Stimulated activated naive B cell treated with anti-CD40 and anti-IgM and Interleukin-4, amounts not matched to agents 10 μg/mL and 1 μg/mL and 100 μg/mL, for 72 hours (primary cell): Measurements from ENCODE around the gene PPP6R2.
A peak's percentile ranks its signal among the peaks of the same experiment; 100 is the strongest.

Experiments
- ATAC-seq, 2 donors: fragments of 150-1000 bp; cut with Tn5 transposase; replicated peaks; 2 replicates each; pipeline ENCODE4 v1.10.0; 2021; ENCODE audit warnings: moderate library complexity in 1 of 2
- DNase-seq: peaks from one replicate; pipeline ENCODE4 v3.0.0; 2021
- H3K27ac Mint-ChIP-seq: one replicate; pipeline ENCODE4 v1.8.0; 2022; ENCODE audit warnings: mild to moderate bottlenecking, mixed read lengths
- H3K27me3 Mint-ChIP-seq, 2 donors: one replicate each; pipeline ENCODE4 v1.8.0; 2022; ENCODE audit warnings: mixed read lengths in 2 of 2
- H3K36me3 Mint-ChIP-seq, 2 donors: one replicate each; pipeline ENCODE4 v1.8.0; 2022; ENCODE audit warnings: mixed read lengths in 2 of 2, mild to moderate bottlenecking in 1 of 2
- H3K4me1 Mint-ChIP-seq, 2 donors: one replicate each; pipeline ENCODE4 v1.8.0; 2022; ENCODE audit warnings: mixed read lengths in 2 of 2, mild to moderate bottlenecking in 1 of 2
- H3K4me3 Mint-ChIP-seq, 2 donors: one replicate each; pipeline ENCODE4 v1.8.0; 2022; ENCODE audit warnings: mild to moderate bottlenecking in 2 of 2, mixed read lengths in 2 of 2, moderate library complexity in 1 of 2
- H3K9me3 Mint-ChIP-seq, 2 donors: one replicate each; pipeline ENCODE4 v1.8.0; 2022; ENCODE audit warnings: mixed read lengths in 2 of 2, mild to moderate bottlenecking in 1 of 2

PPP6R2 gene

GRCh38 chr22:50342651-50343540, at the start of gene PPP6R2:
Gene PPP6R2, plus strand, starts transcription at chr22:50343327. Its CDS starts 50,582 bp downstream, at chr22:50393909.
- peak within 1 kb of the TSS; percentile 75 for H3K27ac Mint-ChIP-seq
- H3K4me3 Mint-ChIP-seq: peak within 1 kb of the TSS; percentile 78
- peak; percentile 84 for DNase-seq
- no peaks in the 10 kb centered on the region for H3K9me3 Mint-ChIP-seq
- no peaks in the 10 kb centered on the region for H3K36me3 Mint-ChIP-seq
- H3K4me1 Mint-ChIP-seq: peaks cover 1 to 13% of the 10 kb centered on the region in 2 donors
- peak; percentile 84 to 85 for ATAC-seq
- no peaks in the 10 kb centered on the region for H3K27me3 Mint-ChIP-seq

GRCh38 chr22:50293441-50294318, 49.4 kb upstream of the PPP6R2 start:
- peaks cover 27 to 62% of the 10 kb centered on the region in 2 donors for H3K4me1 Mint-ChIP-seq
- ATAC-seq (peak; percentile 49 to 50), DNase-seq (peak; percentile 48)
- peaks cover 23 to 59% of the 10 kb centered on the region in 2 donors for H3K27me3 Mint-ChIP-seq
- H3K36me3 Mint-ChIP-seq: peaks cover 0 to 2% of the 10 kb centered on the region in 2 donors
- H3K27ac Mint-ChIP-seq: peak overlapping the region; percentile 37
- peak overlapping the region; percentile 46 to 59 for H3K4me3 Mint-ChIP-seq
- no peaks in the 10 kb centered on the region for H3K9me3 Mint-ChIP-seq

GRCh38 chr22:50294319-50294656, 48.8 kb upstream of the PPP6R2 start:
- Mint-ChIP-seq H3K4me1 (peaks cover 27 to 68% of the 10 kb centered on the region in 2 donors), H3K36me3 (no peaks in the 10 kb centered on the region), H3K27ac (peak overlapping the region; percentile 37), H3K27me3 (peaks cover 23 to 59% of the 10 kb centered on the region in 2 donors), H3K4me3 (peak overlapping the region; percentile 46 to 59), H3K9me3 (no peaks in the 10 kb centered on the region)
- DNase-seq (no peak), ATAC-seq (no peak)

- H3K4me1 Mint-ChIP-seq: peaks cover 31 to 69% of the 10 kb centered on the region in 2 donors
- H3K27me3 Mint-ChIP-seq: peaks cover 19 to 59% of the 10 kb centered on the region in 2 donors
- no peak overlapping the region for H3K27ac Mint-ChIP-seq
- H3K4me3 Mint-ChIP-seq: no peak overlapping the region
- DNase-seq (no peak), ATAC-seq (no peak)
- H3K36me3 Mint-ChIP-seq: no peaks in the 10 kb centered on the region
- H3K9me3 Mint-ChIP-seq: no peaks in the 10 kb centered on the region
Observed at GRCh38 chr22:50296658-50297490, 46.3 kb upstream of the PPP6R2 start.

- peaks cover 13 to 54% of the 10 kb centered on the region in 2 donors for H3K27me3 Mint-ChIP-seq
- ATAC-seq (no peak), DNase-seq (no peak)
- no peak overlapping the region for H3K27ac Mint-ChIP-seq
- H3K4me3 Mint-ChIP-seq: no peak overlapping the region
- H3K36me3 Mint-ChIP-seq: no peaks in the 10 kb centered on the region
- peaks cover 30 to 69% of the 10 kb centered on the region in 2 donors for H3K4me1 Mint-ChIP-seq
- no peaks in the 10 kb centered on the region for H3K9me3 Mint-ChIP-seq
Observed at GRCh38 chr22:50297510-50298265, 45.4 kb upstream of the PPP6R2 start.

GRCh38 chr22:50298266-50298637, 44.9 kb upstream of the PPP6R2 start:
- no peak for ATAC-seq
- DNase-seq: no peak
- Mint-ChIP-seq H3K4me3 (no peak overlapping the region), H3K36me3 (no peaks in the 10 kb centered on the region), H3K4me1 (peaks cover 32 to 70% of the 10 kb centered on the region in 2 donors), H3K27me3 (peaks cover 11 to 56% of the 10 kb centered on the region in 2 donors), H3K9me3 (no peaks in the 10 kb centered on the region), H3K27ac (no peak overlapping the region)

- Mint-ChIP-seq H3K27ac (no peak overlapping the region), H3K4me1 (peaks cover 40 to 72% of the 10 kb centered on the region in 2 donors), H3K9me3 (no peaks in the 10 kb centered on the region), H3K36me3 (no peaks in the 10 kb centered on the region), H3K4me3 (peak overlapping the region; percentile 46 to 78), H3K27me3 (peaks cover 11 to 58% of the 10 kb centered on the region in 2 donors)
- ATAC-seq: no peak
- no peak for DNase-seq
Observed at GRCh38 chr22:50298937-50299784, 44.0 kb upstream of the PPP6R2 start.

GRCh38 chr22:50299785-50300619, 43.1 kb upstream of the PPP6R2 start:
- H3K27ac Mint-ChIP-seq: no peak overlapping the region
- H3K27me3 Mint-ChIP-seq: peaks cover 11 to 60% of the 10 kb centered on the region in 2 donors
- no peak for ATAC-seq
- DNase-seq: no peak
- peaks cover 43 to 75% of the 10 kb centered on the region in 2 donors for H3K4me1 Mint-ChIP-seq
- no peaks in the 10 kb centered on the region for H3K9me3 Mint-ChIP-seq
- H3K4me3 Mint-ChIP-seq: no peak overlapping the region
- no peaks in the 10 kb centered on the region for H3K36me3 Mint-ChIP-seq

- no peak overlapping the region for H3K27ac Mint-ChIP-seq
- H3K36me3 Mint-ChIP-seq: no peaks in the 10 kb centered on the region
- H3K4me3 Mint-ChIP-seq: no peak overlapping the region
- H3K9me3 Mint-ChIP-seq: no peaks in the 10 kb centered on the region
- H3K27me3 Mint-ChIP-seq: peaks cover 11 to 57% of the 10 kb centered on the region in 2 donors
- ATAC-seq (no peak), DNase-seq (no peak)
- peaks cover 45 to 78% of the 10 kb centered on the region in 2 donors for H3K4me1 Mint-ChIP-seq
Observed at GRCh38 chr22:50300620-50301257, 42.4 kb upstream of the PPP6R2 start.

GRCh38 chr22:50301581-50301991, 41.5 kb upstream of the PPP6R2 start:
- peaks cover 51 to 81% of the 10 kb centered on the region in 2 donors for H3K4me1 Mint-ChIP-seq
- peak overlapping the region; percentile 57 for H3K27ac Mint-ChIP-seq
- ATAC-seq: no peak
- H3K4me3 Mint-ChIP-seq: peak overlapping the region; percentile 37 to 44
- H3K9me3 Mint-ChIP-seq: no peaks in the 10 kb centered on the region
- H3K36me3 Mint-ChIP-seq: no peaks in the 10 kb centered on the region
- DNase-seq: no peak
- H3K27me3 Mint-ChIP-seq: peaks cover 11 to 60% of the 10 kb centered on the region in 2 donors

- peak overlapping the region in 1 of 2 donors; percentile 37 for H3K4me3 Mint-ChIP-seq
- DNase-seq: no peak
- peak overlapping the region; percentile 57 for H3K27ac Mint-ChIP-seq
- peak in 1 of 2 donors; percentile 3 for ATAC-seq
- no peaks in the 10 kb centered on the region for H3K9me3 Mint-ChIP-seq
- no peaks in the 10 kb centered on the region for H3K36me3 Mint-ChIP-seq
- H3K4me1 Mint-ChIP-seq: peaks cover 51 to 81% of the 10 kb centered on the region in 2 donors
- H3K27me3 Mint-ChIP-seq: peaks cover 11 to 59% of the 10 kb centered on the region in 2 donors
Observed at GRCh38 chr22:50302041-50302541, 41.0 kb upstream of the PPP6R2 start.
